Measurements from ENCODE around the gene MAG.

Gene MAG

GRCh38 chr19:35363001-35363590 lies 71.1 kb downstream of the MAG start:
- no peak for DNase-seq (ENCODE audit: low spot score)

Data from kidney tubule cell (primary cell).